Myocyte (in vitro differentiated cells): Measurements from ENCODE around the gene ZNF385A. TPM values are rescaled to one million over a fixed set of nuclear protein-coding genes. Genes with fewer than 3 reads are reported as not detected.
"Not testable (repeated sequence)": the region's sequence is repeated elsewhere in the genome, so short reads cannot be mapped to it uniquely, and the experiment has no call there.

Experiments
- DNase-seq: peaks from one replicate; pipeline ENCODE4 v3.0.0-alpha.2; 2012; ENCODE audit warnings: low read depth
- microRNA counts: library from miRNA; unstranded; fragments of <30 nt; microRNA quantifications from one replicate; lab custom pipeline; 2016
- microRNA-seq: library from miRNA; unstranded; fragments of <30 nt; microRNA quantifications from one replicate; pipeline ENCODE4, GENCODE V29; 2016
- total RNA-seq: library from RNA; depleted of rRNA; stranded (reverse); fragments of >200 nt; gene quantifications from 2 replicates; pipeline ENCODE4 v1.2.3, GENCODE V29; 2014

Gene ZNF385A
- total RNA-seq, 1 donor from 2014 or later = 2.3 TPM

- DNase-seq = no peak
Measured at GRCh38 chr12:54330442-54330841, 54.1 kb downstream of the ZNF385A start.

GRCh38 chr12:54329759-54330158 lies 54.8 kb downstream of the ZNF385A start:
- no peak for DNase-seq

- no peak for DNase-seq
Measured at GRCh38 chr12:54328595-54329337, 55.8 kb downstream of the ZNF385A start.

GRCh38 chr12:54325442-54326109 lies 59.0 kb downstream of the ZNF385A start:
- DNase-seq = not testable (repeated sequence)

- DNase-seq = peak; percentile 100
Measured at GRCh38 chr12:54324617-54325441, 59.7 kb downstream of the ZNF385A start, which contains the start of gene COPZ1. Gene COPZ1 (plus strand): TSS chr12:54325131. CDS start chr12:54325164, 33 bp downstream.

GRCh38 chr12:54321363-54321762 lies 63.2 kb downstream of the ZNF385A start:
- DNase-seq = no peak

MicroRNA genes within 50 kb of the gene (microRNA counts, 767-probe panel; counts per million panel counts)
- 10,574 counts per million, percentile 47 among the panel's probes with 10 or more counts for microRNA hsa-miR-148b-3p (lab: Ali Mortazavi, UCI)

Small RNA genes lying within 50 kb of the gene (microRNA-seq; reads per million reads assigned to microRNA genes)
- gene MIR148B = 123 reads per million, percentile 59 among the genes with 10 or more reads in this experiment

Other genes starting within 250 kb of the ZNF385A start
- gene SMUG1, start 195.7 kb downstream of the ZNF385A start, total RNA-seq = 45.1 and 46.9 TPM in 2 replicates
- 41.6 and 48.6 TPM in 2 replicates for gene CBX5, start 104.6 kb downstream of the ZNF385A start, total RNA-seq
- 183 and 272 TPM in 2 replicates for gene HNRNPA1, start 104.0 kb downstream of the ZNF385A start, total RNA-seq
- gene NFE2, start 83.7 kb downstream of the ZNF385A start, total RNA-seq = 1.1 and 1.4 TPM in 2 replicates
- gene COPZ1, start 59.6 kb downstream of the ZNF385A start, total RNA-seq = 228 and 256 TPM in 2 replicates
- gene GPR84, start 20.2 kb downstream of the ZNF385A start, total RNA-seq = not detected in 2 replicates
- gene ITGA5, start 34.5 kb upstream of the ZNF385A start, total RNA-seq = 156 and 221 TPM in 2 replicates
- not detected in 2 replicates for gene GTSF1, start 88.9 kb upstream of the ZNF385A start, total RNA-seq
- gene NCKAP1L, start 113.0 kb upstream of the ZNF385A start, total RNA-seq = not detected in 2 replicates
- 0.03 TPM in 1 of 2 replicates, not detected in the other for gene PDE1B, start 164.9 kb upstream of the ZNF385A start, total RNA-seq
- 0.21 and 0.83 TPM in 2 replicates for gene PPP1R1A, start 203.9 kb upstream of the ZNF385A start, total RNA-seq